ENCODE measurements around the gene KCNK2.

Gene KCNK2

DNA sequence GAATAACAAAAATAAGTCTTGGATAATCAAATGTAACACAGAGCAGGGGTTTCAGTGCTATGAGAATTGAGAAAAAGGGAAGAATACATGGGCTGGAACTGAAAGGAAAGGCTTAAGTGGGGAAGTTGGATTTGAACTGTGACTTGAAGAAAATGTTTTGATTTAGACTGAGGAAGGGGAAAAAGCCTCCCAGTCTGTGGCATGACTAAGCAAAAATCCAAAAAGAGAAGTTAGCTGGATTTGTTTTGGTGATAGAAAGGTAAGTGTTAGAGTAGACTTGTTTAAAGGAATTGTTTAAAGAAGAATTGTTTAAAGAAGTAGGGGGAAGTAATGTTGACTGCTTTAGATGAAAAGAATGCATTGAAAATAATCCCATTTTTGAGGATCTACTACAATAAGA, 46.0 kb downstream of the KCNK2 start:
- Histone ChIP-seq H4K91ac (ENCODE audit: low read depth, low read length) (no peak overlapping the region), H2AFZ (ENCODE audit: insufficient read depth, low read length, poor library complexity) (no peak overlapping the region), H3K9ac (ENCODE audit: low read length) (no peak overlapping the region), H3K14ac (ENCODE audit: low read length) (no peak overlapping the region), H3K4me3 (ENCODE audit: low read depth, low read length) (no peak overlapping the region), H3K4me2 (ENCODE audit: low read length) (no peak overlapping the region), H2BK120ac (ENCODE audit: insufficient read depth, low read length, poor library complexity) (no peak overlapping the region), H3K4ac (ENCODE audit: low read depth, low read length) (no peak overlapping the region), H3K18ac (ENCODE audit: low read length) (no peak overlapping the region), H4K8ac (ENCODE audit: low read depth, low read length) (no peak overlapping the region), H3K27ac (ENCODE audit: low read depth, low read length) (no peak overlapping the region), H4K12ac (ENCODE audit: low read depth, low read length) (no peak overlapping the region), H3K27me3 (ENCODE audit: insufficient read depth, low read length) (no peaks in the 10 kb centered on the region), H2BK12ac (ENCODE audit: low read length) (no peak overlapping the region), H3K9me3 (ENCODE audit: insufficient read depth, low read depth, low read length) (no peaks in the 10 kb centered on the region), H2BK5ac (ENCODE audit: low read depth, low read length, poor library complexity) (no peak overlapping the region), H3K79me2 (ENCODE audit: control insufficient read depth, insufficient read depth, low read length, poor library complexity) (no peaks in the 10 kb centered on the region), H3K79me1 (ENCODE audit: low read length) (no peaks in the 10 kb centered on the region), H3K23ac (ENCODE audit: low read length) (no peak overlapping the region), H2AK5ac (ENCODE audit: low read length) (no peak overlapping the region), H3K36me3 (ENCODE audit: control insufficient read depth in 1 of 2, insufficient read depth in 2 of 2, low read length in 2 of 2) (no peaks in the 10 kb centered on the region), H3K4me1 (ENCODE audit: control insufficient read depth in 1 of 2, insufficient read depth in 2 of 2, low read length in 2 of 2) (no peaks in the 10 kb centered on the region)
- no peak for DNase-seq

DNA sequence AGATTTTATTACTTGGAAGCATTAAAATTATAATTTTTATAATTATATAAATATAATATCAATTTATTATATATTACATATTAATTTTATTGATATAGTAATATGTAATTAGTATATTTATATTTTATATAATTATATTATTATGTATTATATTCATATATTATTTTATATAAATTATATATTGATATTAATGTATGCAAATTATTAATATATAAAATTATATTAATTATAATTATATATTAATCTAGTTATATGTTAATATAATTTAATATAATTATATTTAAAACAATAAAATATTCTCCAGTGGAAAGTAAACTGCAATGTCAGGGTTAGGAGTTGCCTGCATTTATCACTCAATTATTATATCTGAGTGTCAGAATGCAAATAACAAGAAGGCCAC, 48.8 kb downstream of the KCNK2 start:
- H3K27ac ChIP-seq (ENCODE audit: low read depth, low read length), result no peak overlapping the region
- no peak overlapping the region for H3K9ac ChIP-seq (ENCODE audit: low read length)
- no peak overlapping the region for H2AK5ac ChIP-seq (ENCODE audit: low read length)
- no peaks in the 10 kb centered on the region for H3K9me3 ChIP-seq (ENCODE audit: insufficient read depth, low read depth, low read length)
- no peaks in the 10 kb centered on the region for H3K4me1 ChIP-seq (ENCODE audit: control insufficient read depth in 1 of 2, insufficient read depth in 2 of 2, low read length in 2 of 2)
- H3K4ac ChIP-seq (ENCODE audit: low read depth, low read length), result no peak overlapping the region
- H2BK5ac ChIP-seq (ENCODE audit: low read depth, low read length, poor library complexity), result no peak overlapping the region
- no peaks in the 10 kb centered on the region for H3K79me1 ChIP-seq (ENCODE audit: low read length)
- H2BK120ac ChIP-seq (ENCODE audit: insufficient read depth, low read length, poor library complexity), result no peak overlapping the region
- H3K27me3 ChIP-seq (ENCODE audit: insufficient read depth, low read length), result no peaks in the 10 kb centered on the region
- no peak overlapping the region for H3K23ac ChIP-seq (ENCODE audit: low read length)
- no peak overlapping the region for H3K4me3 ChIP-seq (ENCODE audit: low read depth, low read length)
- no peak overlapping the region for H3K18ac ChIP-seq (ENCODE audit: low read length)
- no peak overlapping the region for H3K4me2 ChIP-seq (ENCODE audit: low read length)
- no peak overlapping the region for H4K91ac ChIP-seq (ENCODE audit: low read depth, low read length)
- no peaks in the 10 kb centered on the region for H3K79me2 ChIP-seq (ENCODE audit: control insufficient read depth, insufficient read depth, low read length, poor library complexity)
- no peak overlapping the region for H2BK12ac ChIP-seq (ENCODE audit: low read length)
- DNase-seq, result no peak
- no peak overlapping the region for H4K8ac ChIP-seq (ENCODE audit: low read depth, low read length)
- H3K14ac ChIP-seq (ENCODE audit: low read length), result no peak overlapping the region
- H2AFZ ChIP-seq (ENCODE audit: insufficient read depth, low read length, poor library complexity), result no peak overlapping the region
- H4K12ac ChIP-seq (ENCODE audit: low read depth, low read length), result no peak overlapping the region
- no peaks in the 10 kb centered on the region for H3K36me3 ChIP-seq (ENCODE audit: control insufficient read depth in 1 of 2, insufficient read depth in 2 of 2, low read length in 2 of 2)

DNA sequence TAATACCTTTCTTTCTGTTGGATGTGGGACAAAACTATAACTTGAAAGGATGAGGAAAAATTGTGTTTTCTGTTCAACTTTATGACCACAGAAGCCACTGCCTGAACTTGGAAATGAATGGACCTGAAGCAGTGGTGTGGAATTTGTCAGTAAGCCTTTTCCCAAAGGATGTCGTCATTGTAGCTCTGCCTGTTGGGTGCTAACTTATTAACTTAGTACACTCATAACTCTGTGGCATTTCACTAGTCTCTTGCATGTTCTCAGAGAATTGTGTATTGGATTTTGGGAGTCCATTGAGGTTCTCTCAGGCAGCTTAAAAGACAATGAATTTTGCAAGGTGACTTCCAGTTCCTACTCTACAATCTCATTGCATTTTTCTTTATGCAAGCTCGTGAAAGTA, 49.6 kb downstream of the KCNK2 start:
- no peaks in the 10 kb centered on the region for H3K36me3 ChIP-seq (ENCODE audit: control insufficient read depth in 1 of 2, insufficient read depth in 2 of 2, low read length in 2 of 2)
- H3K23ac ChIP-seq (ENCODE audit: low read length), result no peak overlapping the region
- H3K9me3 ChIP-seq (ENCODE audit: insufficient read depth, low read depth, low read length), result no peaks in the 10 kb centered on the region
- H3K4ac ChIP-seq (ENCODE audit: low read depth, low read length), result no peak overlapping the region
- H2AFZ ChIP-seq (ENCODE audit: insufficient read depth, low read length, poor library complexity), result no peak overlapping the region
- H3K18ac ChIP-seq (ENCODE audit: low read length), result no peak overlapping the region
- no peak overlapping the region for H3K27ac ChIP-seq (ENCODE audit: low read depth, low read length)
- H2AK5ac ChIP-seq (ENCODE audit: low read length), result no peak overlapping the region
- DNase-seq, result no peak
- no peaks in the 10 kb centered on the region for H3K79me1 ChIP-seq (ENCODE audit: low read length)
- no peak overlapping the region for H3K9ac ChIP-seq (ENCODE audit: low read length)
- H4K8ac ChIP-seq (ENCODE audit: low read depth, low read length), result no peak overlapping the region
- no peaks in the 10 kb centered on the region for H3K4me1 ChIP-seq (ENCODE audit: control insufficient read depth in 1 of 2, insufficient read depth in 2 of 2, low read length in 2 of 2)
- no CpG with 5 or more reads among the region's 2 CpGs for whole genome bisulfite sequencing (ENCODE audit: extremely low coverage, insufficient coverage, insufficient read length)
- no peak overlapping the region for H2BK120ac ChIP-seq (ENCODE audit: insufficient read depth, low read length, poor library complexity)
- no peaks in the 10 kb centered on the region for H3K27me3 ChIP-seq (ENCODE audit: insufficient read depth, low read length)
- no peak overlapping the region for H3K14ac ChIP-seq (ENCODE audit: low read length)
- no peak overlapping the region for H2BK5ac ChIP-seq (ENCODE audit: low read depth, low read length, poor library complexity)
- H3K4me3 ChIP-seq (ENCODE audit: low read depth, low read length), result no peak overlapping the region
- no peak overlapping the region for H3K4me2 ChIP-seq (ENCODE audit: low read length)
- H3K79me2 ChIP-seq (ENCODE audit: control insufficient read depth, insufficient read depth, low read length, poor library complexity), result no peaks in the 10 kb centered on the region
- H4K91ac ChIP-seq (ENCODE audit: low read depth, low read length), result no peak overlapping the region
- H2BK12ac ChIP-seq (ENCODE audit: low read length), result no peak overlapping the region
- no peak overlapping the region for H4K12ac ChIP-seq (ENCODE audit: low read depth, low read length)

DNA sequence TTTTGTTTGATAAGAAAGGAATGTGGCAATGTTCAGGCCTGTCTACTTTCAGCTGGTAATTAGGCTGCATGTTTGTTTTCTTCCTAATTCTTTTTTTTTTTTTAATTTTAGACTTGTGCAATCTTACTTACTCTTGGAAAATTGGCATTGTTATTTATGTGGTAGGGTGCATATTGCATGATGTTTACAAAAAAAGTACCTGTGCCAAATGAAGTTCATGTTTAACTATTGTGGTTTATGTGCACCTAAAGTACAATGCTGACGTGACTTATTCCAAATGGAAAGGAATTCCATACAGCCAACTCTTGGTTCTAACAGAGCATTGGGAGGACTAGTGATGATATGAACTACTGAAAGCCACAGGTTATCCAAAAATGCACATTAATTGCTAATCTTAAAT, 51.0 kb downstream of the KCNK2 start:
- H2BK120ac ChIP-seq (ENCODE audit: insufficient read depth, low read length, poor library complexity), result no peak overlapping the region
- no peak overlapping the region for H3K4me3 ChIP-seq (ENCODE audit: low read depth, low read length)
- no peak overlapping the region for H3K4me2 ChIP-seq (ENCODE audit: low read length)
- no peak overlapping the region for H2BK12ac ChIP-seq (ENCODE audit: low read length)
- H4K91ac ChIP-seq (ENCODE audit: low read depth, low read length), result no peak overlapping the region
- no peaks in the 10 kb centered on the region for H3K27me3 ChIP-seq (ENCODE audit: insufficient read depth, low read length)
- no CpG with 5 or more reads among the region's 1 CpG for WGBS (ENCODE audit: extremely low coverage, insufficient coverage, insufficient read length)
- H3K79me2 ChIP-seq (ENCODE audit: control insufficient read depth, insufficient read depth, low read length, poor library complexity), result no peaks in the 10 kb centered on the region
- H3K27ac ChIP-seq (ENCODE audit: low read depth, low read length), result no peak overlapping the region
- H2AFZ ChIP-seq (ENCODE audit: insufficient read depth, low read length, poor library complexity), result no peak overlapping the region
- no peak for DNase-seq
- no peak overlapping the region for H2BK5ac ChIP-seq (ENCODE audit: low read depth, low read length, poor library complexity)
- H3K9me3 ChIP-seq (ENCODE audit: insufficient read depth, low read depth, low read length), result no peaks in the 10 kb centered on the region
- no peak overlapping the region for H4K8ac ChIP-seq (ENCODE audit: low read depth, low read length)
- no peaks in the 10 kb centered on the region for H3K36me3 ChIP-seq (ENCODE audit: control insufficient read depth in 1 of 2, insufficient read depth in 2 of 2, low read length in 2 of 2)
- H3K79me1 ChIP-seq (ENCODE audit: low read length), result no peaks in the 10 kb centered on the region
- no peak overlapping the region for H3K18ac ChIP-seq (ENCODE audit: low read length)
- no peaks in the 10 kb centered on the region for H3K4me1 ChIP-seq (ENCODE audit: control insufficient read depth in 1 of 2, insufficient read depth in 2 of 2, low read length in 2 of 2)
- H3K9ac ChIP-seq (ENCODE audit: low read length), result no peak overlapping the region
- no peak overlapping the region for H2AK5ac ChIP-seq (ENCODE audit: low read length)
- H3K23ac ChIP-seq (ENCODE audit: low read length), result no peak overlapping the region
- no peak overlapping the region for H3K14ac ChIP-seq (ENCODE audit: low read length)
- no peak overlapping the region for H3K4ac ChIP-seq (ENCODE audit: low read depth, low read length)
- no peak overlapping the region for H4K12ac ChIP-seq (ENCODE audit: low read depth, low read length)

DNA sequence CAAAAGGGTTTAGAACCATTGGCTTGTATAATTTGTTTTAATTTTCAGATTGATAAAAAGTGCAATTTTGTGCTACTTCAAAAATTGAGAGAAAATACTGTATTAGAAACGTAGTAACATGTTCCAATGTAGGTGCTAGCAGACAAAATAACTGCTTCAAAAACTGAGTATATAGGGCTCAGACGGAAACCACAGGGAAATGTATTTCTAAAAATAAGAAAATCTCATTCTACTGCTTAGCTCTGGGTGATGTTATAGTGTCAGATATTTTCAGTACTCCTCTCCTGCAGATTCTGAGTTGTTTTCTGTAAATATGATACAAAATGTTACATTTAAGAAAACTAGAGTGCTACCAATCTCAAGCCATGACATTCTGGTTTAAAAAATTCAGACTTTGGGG, 55.4 kb downstream of the KCNK2 start:
- DNase-seq, result no peak
- H3K4me3 ChIP-seq (ENCODE audit: low read depth, low read length), result no peak overlapping the region
- H2BK5ac ChIP-seq (ENCODE audit: low read depth, low read length, poor library complexity), result no peak overlapping the region
- H2BK120ac ChIP-seq (ENCODE audit: insufficient read depth, low read length, poor library complexity), result no peak overlapping the region
- no peaks in the 10 kb centered on the region for H3K36me3 ChIP-seq (ENCODE audit: control insufficient read depth in 1 of 2, insufficient read depth in 2 of 2, low read length in 2 of 2)
- no peak overlapping the region for H3K9ac ChIP-seq (ENCODE audit: low read length)
- no peak overlapping the region for H3K4ac ChIP-seq (ENCODE audit: low read depth, low read length)
- no peaks in the 10 kb centered on the region for H3K4me1 ChIP-seq (ENCODE audit: control insufficient read depth in 1 of 2, insufficient read depth in 2 of 2, low read length in 2 of 2)
- no peak overlapping the region for H4K8ac ChIP-seq (ENCODE audit: low read depth, low read length)
- no CpG with 5 or more reads among the region's 2 CpGs for WGBS (ENCODE audit: extremely low coverage, insufficient coverage, insufficient read length)
- no peaks in the 10 kb centered on the region for H3K79me1 ChIP-seq (ENCODE audit: low read length)
- H3K23ac ChIP-seq (ENCODE audit: low read length), result no peak overlapping the region
- H3K79me2 ChIP-seq (ENCODE audit: control insufficient read depth, insufficient read depth, low read length, poor library complexity), result no peaks in the 10 kb centered on the region
- no peak overlapping the region for H2AFZ ChIP-seq (ENCODE audit: insufficient read depth, low read length, poor library complexity)
- H3K18ac ChIP-seq (ENCODE audit: low read length), result no peak overlapping the region
- H3K27me3 ChIP-seq (ENCODE audit: insufficient read depth, low read length), result no peaks in the 10 kb centered on the region
- no peak overlapping the region for H3K4me2 ChIP-seq (ENCODE audit: low read length)
- H3K9me3 ChIP-seq (ENCODE audit: insufficient read depth, low read depth, low read length), result no peaks in the 10 kb centered on the region
- H3K27ac ChIP-seq (ENCODE audit: low read depth, low read length), result no peak overlapping the region
- H2AK5ac ChIP-seq (ENCODE audit: low read length), result no peak overlapping the region
- H4K12ac ChIP-seq (ENCODE audit: low read depth, low read length), result no peak overlapping the region
- no peak overlapping the region for H2BK12ac ChIP-seq (ENCODE audit: low read length)
- H4K91ac ChIP-seq (ENCODE audit: low read depth, low read length), result no peak overlapping the region
- no peak overlapping the region for H3K14ac ChIP-seq (ENCODE audit: low read length)

Measured in trophoblast cell (in vitro differentiated cells and primary cell).